Measurements from ENCODE around the gene OCA2.
"Not testable (repeated sequence)": the region's sequence is repeated elsewhere in the genome, so short reads cannot be mapped to it uniquely, and the experiment has no call there.

The OCA2 gene

GRCh38 chr15:27967541-27967940, 131.6 kb downstream of the OCA2 start:
- no peak for DNase-seq (ENCODE audit: low spot score)
- TF ChIP-seq CTCF (IDR thresholded peaks at IDR 0.05; ENCODE audit: extremely low read depth, missing control alignments): no peak

- no peak for TF ChIP-seq CTCF (IDR thresholded peaks at IDR 0.05; ENCODE audit: extremely low read depth, missing control alignments)
- DNase-seq (ENCODE audit: low spot score): no peak
Measured at GRCh38 chr15:27965546-27965945, 133.6 kb downstream of the OCA2 start.

- no peak for TF ChIP-seq CTCF (IDR thresholded peaks at IDR 0.05; ENCODE audit: extremely low read depth, missing control alignments)
- DNase-seq (ENCODE audit: low spot score): no peak
Measured at GRCh38 chr15:27961801-27962200, 137.3 kb downstream of the OCA2 start.

- DNase-seq (ENCODE audit: low spot score): no peak
- TF ChIP-seq CTCF (IDR thresholded peaks at IDR 0.05; ENCODE audit: extremely low read depth, missing control alignments): no peak
Measured at GRCh38 chr15:27958911-27959578, 140.1 kb downstream of the OCA2 start.

- TF ChIP-seq CTCF (IDR thresholded peaks at IDR 0.05; ENCODE audit: extremely low read depth, missing control alignments): no peak
- no peak for DNase-seq (ENCODE audit: low spot score)
Measured at GRCh38 chr15:27956285-27956684, 142.8 kb downstream of the OCA2 start.

GRCh38 chr15:27955087-27955486, 144.0 kb downstream of the OCA2 start:
- no peak for DNase-seq (ENCODE audit: low spot score)
- TF ChIP-seq CTCF (IDR thresholded peaks at IDR 0.05; ENCODE audit: extremely low read depth, missing control alignments): no peak

- DNase-seq (ENCODE audit: low spot score): not testable (repeated sequence)
Measured at GRCh38 chr15:27952593-27952992, 146.5 kb downstream of the OCA2 start.

GRCh38 chr15:27951191-27951890, 147.8 kb downstream of the OCA2 start:
- no peak for TF ChIP-seq CTCF (IDR thresholded peaks at IDR 0.05; ENCODE audit: extremely low read depth, missing control alignments)
- DNase-seq (ENCODE audit: low spot score): no peak

Measured in GM20000 (cell line).